Activated T-helper 1 cell treated with anti-CD3 and anti-CD28 coated beads, Interleukin-12 subunit alpha, Interleukin-12 subunit beta, Interleukin-2, Interleukin-4 antibody, amounts not matched to agents 30 ng/mL and 10 ng/mL and 1 ng/mL, durations not matched to agents 14 hours and 24 hours and 36 hours (primary cell): ENCODE results near the gene VPS72. TPM values are rescaled to one million over a fixed set of nuclear protein-coding genes. Genes with fewer than 3 reads are reported as not detected.

Experiments
- DNase-seq: peaks from one replicate; pipeline ENCODE4 v3.0.0; 2021; ENCODE audit warnings: low spot score
- H3K27ac Mint-ChIP-seq: one replicate; pipeline ENCODE4 v1.8.0; 2021; ENCODE audit warnings: mild to moderate bottlenecking, mixed read lengths
- H3K27me3 Mint-ChIP-seq: one replicate; pipeline ENCODE4 v1.8.0; 2022; ENCODE audit warnings: mild to moderate bottlenecking, moderate library complexity, mixed read lengths; ENCODE audit not compliant: insufficient read depth
- H3K36me3 Mint-ChIP-seq: one replicate; pipeline ENCODE4 v1.8.0; 2021; ENCODE audit warnings: low read depth, mixed read lengths
- H3K4me1 Mint-ChIP-seq: one replicate; pipeline ENCODE4 v1.8.0; 2021; ENCODE audit warnings: low read depth, mixed read lengths
- H3K4me3 Mint-ChIP-seq: one replicate; pipeline ENCODE4 v1.8.0; 2021; ENCODE audit warnings: mild to moderate bottlenecking, moderate library complexity, mixed read lengths
- H3K9me3 Mint-ChIP-seq: one replicate; pipeline ENCODE4 v1.8.0; 2021; ENCODE audit warnings: mixed read lengths
- intact Hi-C: fragments of 100-400 bp; cut with micrococcal nuclease; formaldehyde crosslinking; loops from one replicate; pipeline ENCODE4 v1.15.1; 2024
- total RNA-seq: library from RNA; stranded (reverse); gene quantifications from 2 replicates; pipeline ENCODE4 v1.2.3, GENCODE V29; 2022

VPS72 gene
- total RNA-seq, 1 donor from 2014 or later: 96.4 TPM

DNA sequence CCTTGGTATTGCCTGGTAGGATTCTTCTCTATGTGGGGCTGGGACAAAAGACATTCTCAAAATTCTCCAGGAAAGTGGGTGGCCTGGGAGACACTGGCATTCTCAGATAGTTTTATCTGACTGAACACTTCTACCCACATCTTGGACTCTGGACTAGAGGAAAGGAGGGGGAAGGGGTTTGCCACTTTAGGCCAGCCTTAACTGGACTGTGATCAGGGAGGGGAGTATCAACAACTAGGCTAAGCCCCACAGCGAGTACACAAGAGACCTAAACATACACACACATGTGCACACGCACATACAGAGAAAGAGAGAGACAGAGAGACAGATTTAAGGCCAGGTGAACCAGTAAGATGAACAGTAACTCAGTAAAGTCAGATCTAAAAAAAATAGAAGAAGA, 42.3 kb downstream of the VPS72 start:
- Mint-ChIP-seq H3K4me3 (peak overlapping the region; percentile 29), H3K27me3 (peaks cover 20% of the 10 kb centered on the region), H3K4me1 (peaks cover 22% of the 10 kb centered on the region), H3K36me3 (no peaks in the 10 kb centered on the region), H3K27ac (no peak overlapping the region), H3K9me3 (no peaks in the 10 kb centered on the region)
- intact Hi-C loops: loop anchor here (2.0 kb wide), 1 partner anchor 77 kb away; the partner anchor contains the start of gene GABPB2
- no peak for DNase-seq

DNA sequence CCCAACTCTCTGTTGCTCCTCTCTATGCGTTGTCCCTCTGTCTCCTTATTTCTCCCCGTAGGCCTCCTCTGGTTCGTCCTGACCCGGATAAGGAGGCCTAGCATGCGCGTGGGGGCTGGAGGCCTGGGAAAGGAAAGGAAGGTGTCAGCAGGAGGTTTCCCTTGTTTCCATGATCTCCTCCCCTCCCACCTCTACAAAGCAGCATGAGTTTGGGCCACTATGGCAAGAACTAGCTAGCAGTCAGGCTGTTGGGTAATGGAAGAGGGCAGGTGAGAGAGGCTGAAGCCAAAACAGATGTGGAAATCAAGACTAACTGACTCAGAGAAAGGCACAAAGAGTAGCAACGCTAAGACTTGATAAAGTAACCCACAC, 42.9 kb downstream of the VPS72 start:
- H3K36me3 Mint-ChIP-seq: no peaks in the 10 kb centered on the region
- no peak for DNase-seq
- intact Hi-C loops: loop anchor here (2.0 kb wide), 1 partner anchor 76 kb away; the partner anchor contains the start of gene GABPB2
- H3K4me3 Mint-ChIP-seq: peak overlapping the region; percentile 97
- peaks cover 20% of the 10 kb centered on the region for H3K27me3 Mint-ChIP-seq
- peak overlapping the region; percentile 53 for H3K27ac Mint-ChIP-seq
- H3K9me3 Mint-ChIP-seq: no peaks in the 10 kb centered on the region
- peaks cover 22% of the 10 kb centered on the region for H3K4me1 Mint-ChIP-seq

DNA sequence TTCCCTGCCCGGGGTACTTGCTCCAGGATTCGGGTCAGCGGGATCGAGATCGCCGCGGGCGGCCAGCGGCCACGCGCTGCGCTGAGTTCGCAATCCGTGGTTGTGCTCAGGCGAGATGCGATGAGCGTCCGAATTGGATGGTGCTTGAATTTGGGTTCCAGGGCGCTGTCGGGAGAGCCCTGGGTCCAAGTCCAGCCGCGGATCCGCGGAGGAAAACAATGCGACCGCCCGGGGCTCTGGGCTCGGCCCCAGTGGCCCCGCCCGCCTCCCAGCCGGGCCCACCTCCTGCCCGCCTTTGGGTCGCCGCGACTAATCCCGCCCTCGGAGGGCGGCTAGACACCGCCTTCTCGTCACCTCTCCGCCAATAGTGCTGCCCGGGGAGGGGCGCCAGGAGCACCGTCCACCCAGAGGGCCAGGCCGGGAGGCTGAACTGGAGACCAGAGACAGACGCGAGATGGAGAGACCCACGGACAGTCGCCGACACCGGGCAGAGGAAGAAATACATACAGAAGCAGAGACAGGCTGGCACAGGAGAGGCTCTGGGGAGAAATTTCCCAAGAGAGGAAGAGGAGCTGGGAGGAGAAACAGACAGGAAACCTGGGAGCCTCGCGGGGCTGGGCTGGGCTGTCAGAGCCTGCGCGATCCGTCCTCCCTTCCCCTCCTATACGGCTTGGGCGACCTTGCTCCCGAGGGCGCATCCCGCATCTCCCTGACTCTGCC, 43.4 kb downstream of the VPS72 start, which contains the start of gene SEMA6C:
TSS of gene SEMA6C (minus strand) at position 220 of the 720 bp plus-strand sequence. CDS start 4,010 bp downstream, outside the sequence.
- no peaks in the 10 kb centered on the region for H3K36me3 Mint-ChIP-seq
- H3K27me3 Mint-ChIP-seq: peaks cover 20% of the 10 kb centered on the region
- H3K4me3 Mint-ChIP-seq: peak within 1 kb of the TSS; percentile 97
- intact Hi-C loops: loop anchor here (1.0 to 2.0 kb wide), 3 partner anchors 10 to 76 kb away; partner anchors contain the start of genes GABPB2 and TNFAIP8L2
- DNase-seq: peak; percentile 91
- H3K27ac Mint-ChIP-seq: peak within 1 kb of the TSS; percentile 57
- H3K9me3 Mint-ChIP-seq: no peaks in the 10 kb centered on the region
- peaks cover 22% of the 10 kb centered on the region for H3K4me1 Mint-ChIP-seq

DNA sequence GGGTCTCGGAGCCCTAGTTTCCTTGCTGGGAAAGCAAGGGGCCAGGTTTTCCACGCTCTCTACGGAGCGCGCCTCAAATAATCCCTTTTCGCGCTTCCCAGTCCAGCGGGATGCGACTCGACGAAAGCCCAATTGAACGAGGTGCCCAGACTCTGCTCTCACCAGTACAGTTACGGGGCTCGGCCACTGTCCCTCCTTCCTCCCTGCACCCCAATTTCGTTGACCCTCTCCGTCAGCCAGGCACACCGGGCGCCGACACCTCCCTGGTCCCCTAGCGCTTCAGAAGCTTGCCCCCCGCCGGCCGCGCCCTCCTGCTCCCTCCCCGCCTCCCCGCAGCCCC, 44.0 kb downstream of the VPS72 start:
- no peaks in the 10 kb centered on the region for H3K36me3 Mint-ChIP-seq
- intact Hi-C loops: loop anchor here (1.0 to 2.0 kb wide), 3 partner anchors 10 to 75 kb away; partner anchors contain the start of genes GABPB2 and TNFAIP8L2
- H3K27me3 Mint-ChIP-seq: peaks cover 20% of the 10 kb centered on the region
- peaks cover 22% of the 10 kb centered on the region for H3K4me1 Mint-ChIP-seq
- no peak for DNase-seq
- H3K27ac Mint-ChIP-seq: no peak overlapping the region
- H3K4me3 Mint-ChIP-seq: peak overlapping the region; percentile 97
- H3K9me3 Mint-ChIP-seq: no peaks in the 10 kb centered on the region

DNA sequence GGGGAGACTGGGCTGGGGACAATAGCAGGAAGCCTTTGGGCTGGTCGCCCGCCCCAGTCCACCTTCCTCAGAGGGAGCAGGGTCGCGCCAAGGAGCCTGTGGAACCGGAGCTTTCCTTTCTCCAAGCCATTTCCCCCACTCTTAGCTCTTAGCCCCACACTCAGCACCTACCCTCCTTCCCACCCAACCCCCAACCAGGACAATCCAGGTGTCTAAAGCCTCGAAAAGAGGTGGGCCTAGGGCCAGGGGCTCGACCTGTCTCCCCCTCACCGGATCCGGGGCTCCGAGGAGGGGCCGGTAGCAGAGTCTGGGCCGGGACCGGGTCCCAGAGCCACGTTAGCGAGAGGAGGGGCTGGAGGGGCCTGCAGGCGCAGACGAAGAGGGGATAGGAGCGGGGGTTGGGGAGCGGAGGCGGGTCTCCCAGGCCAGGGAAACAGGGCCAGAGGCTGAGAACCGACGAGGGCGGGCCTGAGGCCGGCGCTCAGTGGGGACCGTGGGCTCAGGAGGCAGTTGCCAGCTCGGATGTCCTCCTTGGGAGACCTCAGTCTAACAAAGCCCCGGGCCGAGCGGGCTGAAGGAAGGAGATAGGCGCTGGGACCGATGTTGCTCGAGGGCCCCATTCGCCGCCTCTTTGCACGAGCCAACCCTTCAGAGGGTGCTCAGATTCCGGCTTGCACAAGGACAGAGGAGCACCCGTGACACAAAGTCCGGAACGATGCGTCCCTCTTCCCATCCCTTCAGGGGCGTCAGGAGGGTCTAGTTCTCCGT, 44.5 kb downstream of the VPS72 start:
- no peak for DNase-seq
- Mint-ChIP-seq H3K4me1 (peaks cover 22% of the 10 kb centered on the region), H3K27ac (no peak overlapping the region), H3K4me3 (peak overlapping the region; percentile 97), H3K36me3 (no peaks in the 10 kb centered on the region), H3K9me3 (no peaks in the 10 kb centered on the region), H3K27me3 (peaks cover 20% of the 10 kb centered on the region)
- intact Hi-C loops: loop anchor here (1.0 to 2.0 kb wide), 3 partner anchors 11 to 75 kb away; partner anchors contain the start of genes GABPB2 and TNFAIP8L2

DNA sequence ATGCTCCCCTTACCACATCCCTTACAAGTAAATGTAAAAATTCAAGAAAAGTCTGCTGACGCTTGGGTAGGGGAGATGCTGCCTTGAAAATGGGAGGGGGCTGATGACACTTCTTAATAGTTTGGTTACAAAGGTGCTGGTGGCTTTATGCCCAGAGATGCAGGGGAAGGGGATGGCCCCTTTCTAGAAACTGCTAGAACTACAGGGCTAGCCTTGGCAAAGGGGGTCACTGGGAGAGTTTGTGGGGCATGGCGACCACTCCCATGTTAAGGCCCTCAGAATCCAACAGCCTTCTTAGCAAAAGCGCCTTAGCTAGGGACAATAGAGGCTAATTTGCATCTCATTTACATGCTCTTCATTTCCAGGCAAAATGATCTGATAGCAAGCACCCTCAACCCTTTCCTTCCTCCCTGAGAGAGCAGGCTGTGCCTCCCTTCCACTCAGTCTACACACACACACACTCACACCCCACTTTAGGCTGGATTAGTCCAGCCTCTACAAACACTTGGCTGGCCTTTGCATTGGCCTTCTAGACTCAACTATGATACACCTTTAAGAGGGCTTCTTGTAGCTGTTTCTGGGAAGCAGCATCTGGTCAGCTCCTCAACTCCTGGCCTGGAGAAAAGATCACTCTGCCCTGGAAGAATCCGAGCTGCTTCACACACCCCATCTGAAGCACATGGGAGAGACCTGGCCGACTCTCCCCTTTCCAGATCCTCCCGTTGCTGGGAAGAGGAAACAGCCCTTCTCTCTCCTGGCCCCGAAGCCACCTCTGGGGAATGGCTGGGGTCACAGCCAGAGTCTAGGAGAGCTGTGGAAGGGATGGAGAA, 45.3 kb downstream of the VPS72 start:
- intact Hi-C loops: no loop called here
- DNase-seq: no peak
- H3K9me3 Mint-ChIP-seq: no peaks in the 10 kb centered on the region
- H3K27ac Mint-ChIP-seq: no peak overlapping the region
- H3K4me3 Mint-ChIP-seq: peak overlapping the region; percentile 41
- peaks cover 22% of the 10 kb centered on the region for H3K4me1 Mint-ChIP-seq
- H3K27me3 Mint-ChIP-seq: peaks cover 25% of the 10 kb centered on the region
- H3K36me3 Mint-ChIP-seq: no peaks in the 10 kb centered on the region

DNA sequence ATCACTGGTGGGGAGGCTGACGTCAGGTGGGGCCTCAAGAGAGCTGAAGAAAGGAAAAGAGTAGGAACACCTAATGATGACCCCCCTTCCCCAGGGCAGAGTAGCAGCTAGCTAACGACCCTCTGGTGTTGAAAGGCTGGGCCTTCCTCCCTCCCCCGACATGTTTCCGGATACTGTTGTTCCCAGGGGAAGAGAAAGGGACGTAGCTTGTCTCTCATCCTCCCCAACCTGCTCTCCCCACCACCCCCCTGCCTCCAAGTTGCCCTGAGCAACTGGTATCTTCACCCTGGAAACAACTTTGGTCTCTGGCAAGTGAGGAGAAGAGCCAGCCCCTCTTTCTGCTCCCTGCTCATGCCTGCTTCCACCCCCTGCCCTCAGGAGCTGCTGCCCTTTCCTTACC, 46.0 kb downstream of the VPS72 start:
- no peaks in the 10 kb centered on the region for H3K36me3 Mint-ChIP-seq
- H3K4me1 Mint-ChIP-seq: peaks cover 22% of the 10 kb centered on the region
- H3K9me3 Mint-ChIP-seq: no peaks in the 10 kb centered on the region
- H3K4me3 Mint-ChIP-seq: no peak overlapping the region
- no peak for DNase-seq
- no peak overlapping the region for H3K27ac Mint-ChIP-seq
- peaks cover 31% of the 10 kb centered on the region for H3K27me3 Mint-ChIP-seq
- intact Hi-C loops: no loop called here

DNA sequence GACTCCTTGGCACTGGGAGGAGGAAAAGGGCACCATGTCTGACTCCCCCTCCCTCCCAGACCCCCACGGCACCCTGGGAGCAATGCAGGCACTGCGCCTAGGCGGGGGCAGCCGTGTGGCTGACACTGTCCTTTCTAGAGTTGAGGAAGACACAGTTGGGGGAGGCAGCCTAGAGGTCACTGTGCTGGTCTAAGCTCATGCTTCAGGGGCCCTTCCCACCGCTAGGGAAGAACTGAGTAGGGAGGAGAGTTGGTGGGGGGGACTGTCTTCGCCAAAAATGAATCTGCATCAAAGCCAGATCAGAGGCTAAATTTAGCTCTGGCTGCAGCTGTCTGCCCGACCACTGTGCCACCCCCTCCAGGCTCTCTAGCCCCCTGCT, 47.0 kb downstream of the VPS72 start:
- no peak overlapping the region for H3K4me3 Mint-ChIP-seq
- no peak for DNase-seq

DNA sequence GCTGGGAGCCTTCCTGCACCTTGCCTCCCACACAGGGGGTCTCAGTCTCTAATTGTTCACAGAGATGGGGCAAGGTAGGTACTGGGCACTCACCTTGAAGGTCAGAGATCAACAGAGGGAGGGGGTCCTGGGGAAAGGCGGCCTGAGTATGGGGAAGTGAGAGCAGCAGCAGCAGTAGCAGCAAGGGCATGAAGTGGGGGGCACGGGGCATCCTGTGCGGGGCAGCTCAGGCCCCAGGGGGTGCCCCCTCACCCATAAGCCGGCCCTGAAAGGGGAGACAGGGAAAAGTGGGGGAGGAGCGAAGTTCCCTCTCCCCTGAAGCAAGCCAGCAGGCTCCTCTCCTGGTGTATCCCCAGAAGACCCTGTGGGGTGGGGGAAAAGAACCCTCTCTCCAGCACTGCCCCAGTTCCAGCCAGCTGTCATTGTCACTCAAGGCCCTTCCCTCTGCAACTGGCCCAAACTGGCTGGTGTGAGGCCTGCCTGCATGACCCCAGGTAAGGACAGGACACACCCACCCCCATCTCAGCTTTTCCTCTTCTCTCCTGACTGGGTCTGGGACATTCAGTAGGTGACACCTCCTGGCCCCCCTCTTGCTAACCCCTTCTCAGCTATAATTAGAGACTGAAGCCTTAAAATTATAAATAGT, 47.5 kb downstream of the VPS72 start:
- Mint-ChIP-seq H3K4me3 (no peak overlapping the region), H3K36me3 (no peaks in the 10 kb centered on the region), H3K27ac (no peak overlapping the region), H3K27me3 (peaks cover 26% of the 10 kb centered on the region), H3K4me1 (peaks cover 19% of the 10 kb centered on the region), H3K9me3 (no peaks in the 10 kb centered on the region)
- intact Hi-C loops: no loop called here
- DNase-seq: no peak

More for the DNA sequence above, 47.0 kb downstream of the VPS72 start:
- intact Hi-C loops: no loop called here
- no peak overlapping the region for H3K27ac Mint-ChIP-seq
- peaks cover 22% of the 10 kb centered on the region for H3K4me1 Mint-ChIP-seq
- no peaks in the 10 kb centered on the region for H3K36me3 Mint-ChIP-seq
- peaks cover 26% of the 10 kb centered on the region for H3K27me3 Mint-ChIP-seq
- no peaks in the 10 kb centered on the region for H3K9me3 Mint-ChIP-seq

DNA sequence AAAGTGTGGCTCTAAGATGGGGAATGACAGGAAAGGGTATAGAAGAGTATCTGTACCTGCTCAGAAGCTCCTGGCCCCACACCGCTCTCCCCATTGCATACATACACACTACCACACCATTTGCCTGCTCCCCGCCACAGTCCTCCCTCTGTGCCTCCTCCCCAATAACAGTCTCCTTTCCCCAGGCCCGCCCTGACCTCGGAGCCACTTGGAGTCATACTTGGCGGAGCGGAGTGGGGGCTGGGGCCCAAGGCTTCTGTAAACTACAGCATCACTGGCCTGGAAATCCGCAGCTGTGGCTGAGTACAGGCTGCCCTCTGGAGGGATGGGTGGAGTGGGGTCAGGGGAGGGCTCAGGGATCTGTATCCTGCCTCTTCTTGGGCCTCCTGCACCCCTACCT, 52.2 kb downstream of the VPS72 start:
- Mint-ChIP-seq H3K27ac (no peak overlapping the region), H3K4me3 (no peak overlapping the region), H3K4me1 (no peaks in the 10 kb centered on the region), H3K27me3 (peaks cover 14% of the 10 kb centered on the region), H3K9me3 (no peaks in the 10 kb centered on the region), H3K36me3 (no peaks in the 10 kb centered on the region)
- intact Hi-C loops: no loop called here
- no peak for DNase-seq

DNA sequence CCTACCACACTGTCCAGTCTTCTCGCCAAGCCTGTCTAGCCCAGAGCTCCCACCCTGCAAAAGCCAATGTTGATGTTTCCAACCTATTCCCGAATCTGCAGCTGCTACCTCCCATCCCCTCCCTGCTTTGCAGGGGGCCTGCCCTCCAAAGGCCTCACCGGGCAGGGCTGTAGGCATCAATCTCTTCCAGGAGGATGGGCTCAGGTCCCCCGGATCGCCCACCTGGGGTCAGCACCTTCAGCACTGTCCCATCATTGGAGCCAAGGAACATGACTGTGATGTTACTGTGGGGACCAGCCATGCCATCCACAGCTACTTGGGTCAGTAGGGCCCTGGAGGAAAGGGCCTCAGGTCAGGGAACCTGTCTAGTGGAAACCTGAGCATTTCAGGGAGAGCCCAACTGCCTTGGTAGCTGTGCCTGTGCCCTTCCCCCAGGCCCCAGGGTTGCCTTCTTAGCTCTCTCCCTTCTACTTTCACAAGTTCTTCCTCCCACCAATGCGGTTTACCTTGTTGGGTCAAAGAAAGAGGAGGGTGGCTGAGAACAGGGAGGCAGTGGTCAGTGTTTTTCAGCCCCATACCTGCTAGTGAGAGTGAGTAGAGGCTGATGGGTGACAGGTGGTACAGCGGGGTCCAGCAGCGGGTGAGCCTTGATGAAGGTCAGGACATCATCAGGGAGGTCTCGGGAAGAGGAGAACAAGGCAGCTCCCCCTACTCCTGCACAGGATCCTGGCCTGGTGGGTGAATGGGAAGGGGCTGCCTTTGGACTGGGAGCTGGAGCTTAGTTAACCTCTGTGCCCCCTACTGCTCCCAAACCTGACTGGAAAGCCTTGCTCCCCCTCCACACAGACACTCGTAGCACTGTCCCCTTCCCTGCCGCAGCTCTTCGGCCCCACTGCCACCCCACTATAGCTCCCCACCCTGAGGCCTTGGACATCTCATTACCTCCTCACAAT, 54.3 kb downstream of the VPS72 start:
- H3K4me1 Mint-ChIP-seq: no peaks in the 10 kb centered on the region
- no peaks in the 10 kb centered on the region for H3K36me3 Mint-ChIP-seq
- intact Hi-C loops: no loop called here
- no peak overlapping the region for H3K4me3 Mint-ChIP-seq
- H3K27me3 Mint-ChIP-seq: peaks cover 22% of the 10 kb centered on the region
- no peaks in the 10 kb centered on the region for H3K9me3 Mint-ChIP-seq
- DNase-seq: no peak
- no peak overlapping the region for H3K27ac Mint-ChIP-seq
